ENCODE results near the gene TLN1.

Gene TLN1

DNA sequence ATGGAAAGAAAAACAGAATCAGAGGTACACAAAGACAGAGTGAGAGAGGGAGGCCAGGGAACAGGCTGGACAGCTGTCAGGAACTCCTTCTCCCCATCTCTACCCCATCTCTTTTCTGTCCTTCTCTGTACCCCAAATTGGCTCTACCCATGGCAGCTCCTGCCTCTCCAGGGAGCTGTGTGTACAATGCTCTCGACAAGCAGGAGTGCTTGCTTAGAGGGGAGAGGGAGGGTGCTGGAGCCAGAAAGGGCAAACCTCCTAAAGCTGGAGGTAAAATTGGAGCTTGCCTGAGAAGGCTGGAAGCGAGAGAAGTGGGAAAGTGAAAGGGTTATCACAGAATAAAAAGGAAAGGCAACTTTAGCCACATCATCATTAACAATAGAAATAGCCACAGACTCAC, 48.7 kb downstream of the TLN1 start:
- no peak for DNase-seq

- no peak for DNase-seq
Measured at GRCh38 chr9:35682520-35683315, 49.3 kb downstream of the TLN1 start.

GRCh38 chr9:35682051-35682450, 49.9 kb downstream of the TLN1 start:
- no peak for DNase-seq

DNA sequence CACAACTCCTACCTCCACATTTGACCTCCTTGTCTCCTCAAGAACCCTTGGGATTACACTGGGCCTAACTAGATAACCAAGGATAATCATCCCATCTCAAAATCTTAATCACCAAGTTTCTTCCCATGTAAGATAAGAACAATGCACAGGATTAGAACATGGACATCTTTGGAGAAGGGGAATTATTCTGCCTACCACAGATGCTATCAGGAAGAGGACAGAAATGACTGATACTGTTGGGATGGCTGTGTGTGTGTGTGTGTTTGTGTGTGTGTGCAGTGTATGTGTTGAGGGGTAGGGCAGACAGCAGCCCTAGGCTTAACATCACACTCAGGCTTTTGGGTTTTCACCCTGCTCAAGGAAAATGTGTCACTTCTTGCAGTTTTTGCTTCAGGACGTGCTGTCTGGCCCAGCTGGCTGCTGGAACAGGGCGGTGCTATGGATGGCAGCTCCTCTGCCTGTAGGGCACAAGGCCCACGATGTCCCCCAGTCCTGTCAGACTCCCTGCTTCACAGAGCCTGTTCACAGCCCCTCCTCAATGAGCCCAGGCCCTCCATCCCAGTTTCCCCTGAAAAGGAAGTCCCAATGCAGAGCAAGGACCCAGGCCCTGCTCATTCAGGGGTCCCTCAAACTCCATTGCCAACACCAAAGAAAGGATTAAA, 50.5 kb downstream of the TLN1 start:
- DNase-seq, result no peak

DNA sequence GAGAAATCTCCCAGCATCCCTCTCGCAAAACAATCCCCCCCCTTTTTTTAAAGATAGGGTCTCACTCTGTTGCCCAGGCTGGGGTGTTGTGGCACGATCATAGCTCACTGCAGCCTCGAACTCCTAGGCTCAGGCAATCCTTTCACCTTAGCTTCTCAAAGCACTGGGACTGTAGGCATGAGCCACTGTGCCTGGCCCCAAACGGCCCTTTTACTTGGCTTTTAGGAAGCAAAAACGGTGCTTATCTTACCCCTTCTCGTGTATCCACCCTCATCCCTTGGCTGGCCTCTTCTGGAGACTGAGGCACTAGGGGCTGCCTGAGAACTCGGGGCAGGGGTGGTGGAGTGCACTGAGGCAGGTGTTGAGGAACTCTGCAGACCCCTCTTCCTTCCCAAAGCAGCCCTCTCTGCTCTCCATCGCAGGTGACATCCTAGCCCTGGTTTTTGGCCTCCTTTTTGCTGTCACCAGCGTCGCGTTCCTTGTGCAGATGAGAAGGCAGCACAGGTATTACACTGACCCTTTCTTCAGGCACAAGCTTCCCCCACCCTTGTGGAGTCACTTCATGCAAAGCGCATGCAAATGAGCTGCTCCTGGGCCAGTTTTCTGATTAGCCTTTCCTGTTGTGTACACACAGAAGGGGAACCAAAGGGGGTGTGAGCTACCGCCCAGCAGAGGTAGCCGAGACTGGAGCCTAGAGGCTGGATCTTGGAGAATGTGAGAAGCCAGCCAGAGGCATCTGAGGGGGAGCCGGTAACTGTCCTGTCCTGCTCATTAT, 51.5 kb downstream of the TLN1 start:
- no peak for DNase-seq

DNA sequence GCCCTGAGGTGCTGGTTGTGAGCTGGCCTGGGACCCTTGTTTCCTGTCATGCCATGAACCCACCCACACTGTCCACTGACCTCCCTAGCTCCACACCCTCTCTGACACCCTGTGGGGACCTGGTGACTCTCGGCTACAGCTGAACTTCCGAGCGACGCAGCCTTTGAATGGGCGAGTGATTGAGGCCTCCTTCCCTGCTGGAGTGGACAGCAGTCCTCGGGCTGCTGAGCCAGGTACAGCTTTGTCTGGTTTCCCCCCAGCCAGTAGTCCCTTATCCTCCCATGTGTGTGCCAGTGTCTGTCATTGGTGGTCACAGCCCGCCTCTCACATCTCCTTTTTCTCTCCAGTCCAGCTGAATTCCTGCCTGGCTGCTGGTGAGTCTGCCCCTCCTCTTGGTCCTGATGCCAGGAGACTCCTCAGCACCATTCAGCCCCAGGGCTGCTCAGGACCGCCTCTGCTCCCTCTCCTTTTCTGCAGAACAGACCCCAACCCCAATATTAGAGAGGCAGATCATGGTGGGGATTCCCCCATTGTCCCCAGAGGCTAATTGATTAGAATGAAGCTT, 52.1 kb downstream of the TLN1 start:
- DNase-seq, result no peak

DNA sequence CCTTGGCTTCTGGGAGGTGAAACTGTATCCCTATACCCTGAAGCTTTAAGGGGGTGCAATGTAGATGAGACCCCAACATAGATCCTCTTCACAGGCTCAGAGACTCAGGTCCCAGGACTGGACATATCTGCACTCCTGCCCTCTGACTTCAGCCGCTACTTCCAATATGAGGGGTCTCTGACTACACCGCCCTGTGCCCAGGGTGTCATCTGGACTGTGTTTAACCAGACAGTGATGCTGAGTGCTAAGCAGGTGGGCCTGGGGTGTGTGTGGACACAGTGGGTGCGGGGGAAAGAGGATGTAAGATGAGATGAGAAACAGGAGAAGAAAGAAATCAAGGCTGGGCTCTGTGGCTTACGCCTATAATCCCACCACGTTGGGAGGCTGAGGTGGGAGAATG, 52.9 kb downstream of the TLN1 start:
- DNase-seq, result no peak

DNA sequence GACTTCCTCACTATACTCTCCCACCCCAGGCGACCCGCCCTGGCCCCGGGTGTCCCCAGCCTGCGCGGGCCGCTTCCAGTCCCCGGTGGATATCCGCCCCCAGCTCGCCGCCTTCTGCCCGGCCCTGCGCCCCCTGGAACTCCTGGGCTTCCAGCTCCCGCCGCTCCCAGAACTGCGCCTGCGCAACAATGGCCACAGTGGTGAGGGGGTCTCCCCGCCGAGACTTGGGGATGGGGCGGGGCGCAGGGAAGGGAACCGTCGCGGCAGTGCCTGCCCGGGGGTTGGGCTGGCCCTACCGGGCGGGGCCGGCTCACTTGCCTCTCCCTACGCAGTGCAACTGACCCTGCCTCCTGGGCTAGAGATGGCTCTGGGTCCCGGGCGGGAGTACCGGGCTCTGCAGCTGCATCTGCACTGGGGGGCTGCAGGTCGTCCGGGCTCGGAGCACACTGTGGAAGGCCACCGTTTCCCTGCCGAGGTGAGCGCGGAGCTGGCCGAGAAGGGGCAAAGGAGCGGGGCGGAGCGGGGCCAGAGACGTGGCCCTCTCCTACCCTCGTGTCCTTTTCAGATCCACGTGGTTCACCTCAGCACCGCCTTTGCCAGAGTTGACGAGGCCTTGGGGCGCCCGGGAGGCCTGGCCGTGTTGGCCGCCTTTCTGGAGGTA, 56.1 kb downstream of the TLN1 start:
- DNase-seq, result no peak

- no peak for DNase-seq
Measured at GRCh38 chr9:35675204-35675603, 56.8 kb downstream of the TLN1 start.

DNA sequence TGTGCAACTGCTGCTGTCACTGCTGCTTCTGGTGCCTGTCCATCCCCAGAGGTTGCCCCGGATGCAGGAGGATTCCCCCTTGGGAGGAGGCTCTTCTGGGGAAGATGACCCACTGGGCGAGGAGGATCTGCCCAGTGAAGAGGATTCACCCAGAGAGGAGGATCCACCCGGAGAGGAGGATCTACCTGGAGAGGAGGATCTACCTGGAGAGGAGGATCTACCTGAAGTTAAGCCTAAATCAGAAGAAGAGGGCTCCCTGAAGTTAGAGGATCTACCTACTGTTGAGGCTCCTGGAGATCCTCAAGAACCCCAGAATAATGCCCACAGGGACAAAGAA, 58.0 kb downstream of the TLN1 start:
- no peak for DNase-seq

DNA sequence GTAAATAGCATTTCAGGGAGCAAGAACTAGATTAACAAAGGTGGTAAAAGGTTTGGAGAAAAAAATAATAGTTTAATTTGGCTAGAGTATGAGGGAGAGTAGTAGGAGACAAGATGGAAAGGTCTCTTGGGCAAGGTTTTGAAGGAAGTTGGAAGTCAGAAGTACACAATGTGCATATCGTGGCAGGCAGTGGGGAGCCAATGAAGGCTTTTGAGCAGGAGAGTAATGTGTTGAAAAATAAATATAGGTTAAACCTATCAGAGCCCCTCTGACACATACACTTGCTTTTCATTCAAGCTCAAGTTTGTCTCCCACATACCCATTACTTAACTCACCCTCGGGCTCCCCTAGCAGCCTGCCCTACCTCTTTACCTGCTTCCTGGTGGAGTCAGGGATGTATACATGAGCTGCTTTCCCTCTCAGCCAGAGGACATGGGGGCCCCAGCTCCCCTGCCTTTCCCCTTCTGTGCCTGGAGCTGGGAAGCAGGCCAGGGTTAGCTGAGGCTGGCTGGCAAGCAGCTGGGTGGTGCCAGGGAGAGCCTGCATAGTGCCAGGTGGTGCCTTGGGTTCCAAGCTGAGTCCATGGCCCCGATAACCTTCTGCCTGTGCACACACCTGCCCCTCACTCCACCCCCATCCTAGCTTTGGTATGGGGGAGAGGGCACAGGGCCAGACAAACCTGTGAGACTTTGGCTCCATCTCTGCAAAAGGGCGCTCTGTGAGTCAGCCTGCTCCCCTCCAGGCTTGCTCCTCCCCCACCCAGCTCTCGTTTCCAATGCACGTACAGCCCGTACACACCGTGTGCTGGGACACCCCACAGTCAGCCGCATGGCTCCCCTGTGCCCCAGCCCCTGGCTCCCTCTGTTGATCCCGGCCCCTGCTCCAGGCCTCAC, 58.6 kb downstream of the TLN1 start, which contains the start of gene CA9:
CA9 (plus strand) TSS at position 797 of the 893 bp plus-strand sequence; CDS start at position 829, 32 bp downstream.
- DNase-seq, result peak; percentile 36 to 72

DNA sequence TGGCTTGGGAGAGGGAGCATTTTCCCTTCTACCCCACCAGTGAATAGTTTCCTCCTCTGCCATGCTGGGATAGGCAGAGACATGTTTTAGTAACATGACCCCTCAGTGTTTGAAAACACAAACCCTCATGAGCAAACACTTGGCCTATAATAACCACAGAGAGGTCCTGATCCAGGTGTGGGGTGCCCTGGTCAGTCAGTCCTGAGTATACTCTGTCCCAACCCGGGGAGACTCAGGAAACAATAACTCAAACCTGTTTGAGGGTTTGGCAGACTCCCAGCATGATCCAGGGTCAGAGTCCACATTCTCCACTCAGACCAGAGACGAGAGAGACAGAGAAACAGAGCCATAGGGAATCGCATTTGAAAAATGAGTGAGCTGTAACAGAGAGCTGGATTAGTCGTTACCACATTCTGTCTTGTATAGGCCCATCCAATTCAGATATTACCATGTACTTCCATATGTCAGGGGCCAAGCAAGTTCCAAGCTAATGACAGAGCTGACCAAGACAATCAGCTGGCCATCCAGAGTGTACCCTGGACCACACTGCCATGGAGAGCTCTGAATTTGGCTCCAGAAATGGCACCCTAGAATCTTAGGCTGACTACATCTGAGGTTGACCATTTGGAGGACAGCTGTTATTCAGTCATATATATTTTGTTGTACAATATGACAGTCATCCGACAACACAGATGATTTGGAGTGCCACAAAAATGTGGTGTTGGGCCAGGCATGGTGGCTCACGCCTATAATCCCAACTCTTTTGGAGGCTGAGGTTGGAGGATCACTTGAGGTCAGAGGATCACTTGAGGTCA, 62.5 kb downstream of the TLN1 start:
- DNase-seq, result no peak

DNA sequence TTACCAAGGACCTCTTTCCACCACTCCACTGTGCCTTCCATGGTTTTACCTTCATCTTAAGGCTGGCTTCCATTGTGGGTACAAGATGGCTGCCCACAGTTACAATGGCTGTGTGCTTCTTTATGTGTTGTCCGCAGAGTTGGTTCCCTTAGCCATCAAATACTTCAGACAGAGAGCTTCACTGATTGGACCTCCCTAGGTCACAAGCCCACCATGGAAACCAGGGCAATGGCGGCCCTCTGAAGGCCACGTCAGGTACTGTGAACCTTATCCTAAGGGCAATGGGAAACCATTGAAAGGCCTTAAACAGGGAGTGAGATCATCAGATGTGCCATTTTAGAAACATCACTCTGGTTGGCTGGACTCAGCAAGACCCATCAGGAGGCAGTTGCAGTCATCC, 64.1 kb downstream of the TLN1 start:
- no peak for DNase-seq

DNA sequence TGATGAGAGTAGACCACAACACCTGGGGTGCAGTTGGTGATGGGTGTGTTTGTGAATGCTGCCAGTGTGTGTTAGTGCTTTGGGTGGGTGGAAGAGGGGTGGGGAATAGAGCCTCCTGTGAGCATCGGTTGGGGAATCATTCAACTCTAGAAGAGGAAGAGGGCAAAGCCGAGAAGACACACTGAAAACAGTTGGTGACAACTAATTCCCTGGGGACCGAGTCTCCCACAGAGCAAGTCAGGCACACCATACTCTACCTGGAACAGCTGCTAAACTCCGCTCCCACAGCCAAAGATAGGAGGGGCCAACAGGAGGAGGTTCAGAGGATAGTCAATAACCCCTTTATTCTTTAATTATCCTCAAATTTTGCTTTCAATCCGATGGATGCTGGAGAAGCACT, 65.4 kb downstream of the TLN1 start:
- no peak for DNase-seq

- DNase-seq, result no peak
Measured at GRCh38 chr9:35666045-35666444, 66.0 kb downstream of the TLN1 start.

GRCh38 chr9:35665471-35665818, 66.5 kb downstream of the TLN1 start:
- DNase-seq, result no peak

DNA sequence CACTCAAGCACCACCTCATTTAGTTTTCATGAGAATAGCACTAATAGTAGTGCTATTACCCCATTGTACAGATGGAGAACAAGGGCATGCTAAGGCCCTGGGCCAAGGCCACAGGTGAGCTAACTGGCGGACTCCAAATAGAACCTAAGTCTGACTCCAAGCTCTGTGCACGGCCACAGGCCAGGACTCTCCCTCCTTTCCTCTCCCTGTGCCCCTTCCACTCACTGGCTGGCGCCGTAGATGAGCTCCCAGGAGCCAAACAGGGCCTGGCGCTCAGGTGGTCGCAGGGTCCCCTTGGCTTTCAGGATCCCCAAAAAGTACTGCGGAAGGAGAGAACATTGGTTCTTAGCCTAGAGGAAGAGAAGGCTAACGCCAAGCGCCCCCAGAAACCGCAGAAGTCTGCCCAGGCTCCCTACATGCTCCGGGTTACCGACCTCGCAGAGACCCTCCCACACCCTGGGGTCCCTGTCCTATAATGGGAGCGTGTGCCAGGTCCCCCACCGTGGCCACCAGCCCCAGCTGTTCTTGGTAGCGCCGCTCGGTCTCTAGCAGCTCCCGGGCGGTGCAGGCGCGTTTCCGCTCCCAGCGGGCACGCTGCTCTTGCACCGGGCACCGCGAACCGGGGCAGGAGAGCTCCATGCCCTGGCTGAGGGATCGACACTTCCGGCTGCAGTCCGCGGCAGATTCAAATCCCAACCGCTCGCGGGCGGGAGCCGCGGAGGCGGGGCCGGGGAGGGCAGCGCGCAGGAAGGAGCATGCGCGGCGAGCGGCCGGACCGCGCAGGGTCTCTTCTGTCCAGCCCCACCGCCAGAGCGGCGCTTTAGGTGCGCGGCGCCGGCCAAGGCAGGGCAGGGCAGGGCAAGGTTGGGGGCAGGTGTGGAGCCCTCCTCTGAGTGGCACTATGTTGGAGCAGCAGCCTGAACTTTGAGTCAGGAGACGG, 67.2 kb downstream of the TLN1 start, which contains the start of gene ARHGEF39:
ARHGEF39 (minus strand) TSS at position 665 of the 940 bp plus-strand sequence; CDS start at position 639, 26 bp downstream.
- peak; percentile 91 to 94 for DNase-seq

- DNase-seq, result no peak
Measured at GRCh38 chr9:35662437-35662836, 69.6 kb downstream of the TLN1 start.

DNA sequence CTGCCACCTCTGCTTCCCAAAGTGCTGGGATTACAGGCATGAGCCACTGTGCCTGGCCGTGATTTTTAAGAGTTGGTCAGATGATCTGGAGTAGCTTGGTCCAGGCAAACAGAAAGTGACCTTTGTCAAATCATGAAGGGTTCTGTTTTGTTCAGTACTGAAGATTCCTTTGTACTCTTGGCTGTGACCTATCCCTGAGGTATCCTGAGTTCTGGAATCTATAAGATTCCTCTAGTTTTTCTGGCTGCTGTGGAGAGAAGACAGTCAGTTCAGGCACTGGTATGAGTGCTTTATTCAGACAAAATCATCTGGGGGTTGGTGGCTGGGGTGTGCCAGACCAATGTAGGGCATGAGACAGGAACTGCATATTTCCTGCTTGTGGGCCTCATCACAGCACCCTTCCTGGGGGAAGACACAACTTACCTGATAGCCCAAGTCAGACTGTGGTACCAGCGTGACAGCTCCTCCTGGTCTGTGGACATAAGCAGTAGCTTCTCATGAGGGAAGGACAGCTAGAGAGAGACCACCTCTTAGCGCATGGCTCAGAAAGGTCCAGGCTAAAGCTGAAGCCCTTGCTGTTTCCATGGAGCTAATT, 70.1 kb downstream of the TLN1 start:
- DNase-seq, result no peak
